Measurements from ENCODE around the gene BIN1. TPM values are rescaled to one million over a fixed set of nuclear protein-coding genes. Genes with fewer than 3 reads are reported as not detected.

The BIN1 gene
- total RNA-seq, 1 donor from 2014 or later = 62.5 TPM

- CTCF ChIA-PET = no interaction called here
Measured at GRCh38 chr2:127063701-127064590, 43.0 kb downstream of the BIN1 start.

GRCh38 chr2:127061375-127062273 lies 45.3 kb downstream of the BIN1 start:
- POLR2A ChIA-PET = no interaction called here
- DNase-seq (no peak), ATAC-seq (ENCODE audit: low read depth) (no peak)
- Mint-ChIP-seq H3K36me3 (ENCODE audit: low read depth) (peaks cover 58% of the 10 kb centered on the region), H3K27me3 (no peaks in the 10 kb centered on the region), H3K4me1 (peaks cover 2% of the 10 kb centered on the region), H3K9me3 (no peaks in the 10 kb centered on the region), H3K27ac (no peak overlapping the region), H3K4me3 (no peak overlapping the region)
- CTCF ChIA-PET = interaction anchor here (0.5 kb wide), 1 partner anchor 35 kb away, joined by 3 read pairs; no protein-coding TSS in a partner anchor
- TF ChIP-seq CTCF (IDR thresholded peaks at IDR 0.05) = no peak
- intact Hi-C loops (cut with micrococcal nuclease) = no loop called here

More at GRCh38 chr2:127063701-127064590, 43.0 kb downstream of the BIN1 start:
- Mint-ChIP-seq H3K27ac (no peak overlapping the region), H3K4me1 (peaks cover 8% of the 10 kb centered on the region), H3K27me3 (no peaks in the 10 kb centered on the region), H3K9me3 (no peaks in the 10 kb centered on the region), H3K4me3 (no peak overlapping the region), H3K36me3 (ENCODE audit: low read depth) (peaks cover 57% of the 10 kb centered on the region)
- TF ChIP-seq CTCF (IDR thresholded peaks at IDR 0.05) = no peak
- DNase-seq (no peak), ATAC-seq (ENCODE audit: low read depth) (no peak)
- POLR2A ChIA-PET = interaction anchor here (1.0 kb wide), 1 partner anchor 42 kb away, joined by 5 read pairs; no protein-coding TSS in a partner anchor
- intact Hi-C loops (cut with micrococcal nuclease) = loop anchor here (2.0 kb wide), 1 partner anchor 17 kb away; no protein-coding TSS in a partner anchor

- POLR2A ChIA-PET = no interaction called here
Measured at GRCh38 chr2:127060264-127060945, 46.5 kb downstream of the BIN1 start.

GRCh38 chr2:127059559-127059958 lies 47.4 kb downstream of the BIN1 start:
- ChIA-PET CTCF (no interaction called here), POLR2A (no interaction called here)
- intact Hi-C loops (cut with micrococcal nuclease) = no loop called here
- H3K4me1 Mint-ChIP-seq = no peaks in the 10 kb centered on the region
- no peaks in the 10 kb centered on the region for H3K27me3 Mint-ChIP-seq
- H3K9me3 Mint-ChIP-seq = no peaks in the 10 kb centered on the region
- H3K36me3 Mint-ChIP-seq (ENCODE audit: low read depth) = peaks cover 61% of the 10 kb centered on the region
- TF ChIP-seq CTCF (IDR thresholded peaks at IDR 0.05) = no peak
- no peak overlapping the region for H3K4me3 Mint-ChIP-seq
- H3K27ac Mint-ChIP-seq = no peak overlapping the region
- no peak for ATAC-seq (ENCODE audit: low read depth)
- no peak for DNase-seq

More at GRCh38 chr2:127060264-127060945, 46.5 kb downstream of the BIN1 start:
- intact Hi-C loops (cut with micrococcal nuclease) = no loop called here
- Mint-ChIP-seq H3K9me3 (no peaks in the 10 kb centered on the region), H3K27me3 (no peaks in the 10 kb centered on the region), H3K36me3 (ENCODE audit: low read depth) (peaks cover 61% of the 10 kb centered on the region), H3K4me1 (peaks cover 2% of the 10 kb centered on the region), H3K27ac (no peak overlapping the region), H3K4me3 (no peak overlapping the region)
- DNase-seq = no peak
- no peak for ATAC-seq (ENCODE audit: low read depth)
- TF ChIP-seq CTCF (IDR thresholded peaks at IDR 0.05) = no peak
- CTCF ChIA-PET = no interaction called here

Data from activated B cell treated with CpG ODN at 0.5 μM for 24 hours (primary cell).